ENCODE results near the gene FOXN3.

GRCh38 chr14:89325299-89325883 is 91.6 kb downstream of the FOXN3 start:
- TF ChIP-seq POLR2A (IDR thresholded peaks at IDR 0.05; ENCODE audit: extremely low read depth, insufficient read length) (no peak), CTCF (IDR thresholded peaks at IDR 0.05; ENCODE audit: low read depth, low read length) (no peak)
